Measurements from ENCODE around the gene GHRL. TPM values are rescaled to one million over a fixed set of nuclear protein-coding genes. Genes with fewer than 3 reads are reported as not detected.

Gene GHRL
- 1 to 10 TPM; 3.6 to 4.2 TPM for total RNA-seq

- peak within 1 kb of the TSS in 3 of 4 donors; percentile 27 to 71 (median 58) for H3K27ac ChIP-seq
- no peaks in the 10 kb centered on the region for H3K9me3 ChIP-seq
- H3K36me3 ChIP-seq (replicated peaks in 1 of 2; ENCODE audit: insufficient read depth in 1 of 2, low read depth in 2 of 2): peaks cover 0 to 2% of the 10 kb centered on the region in 2 donors
- no peak within 1 kb of the TSS for H3K4me3 ChIP-seq
- no peak for TF ChIP-seq CTCF (IDR thresholded peaks at IDR 0.05)
- no peak for TF ChIP-seq POLR2A (IDR thresholded peaks at IDR 0.05)
- DNase-seq (peak in 2 of 4 donors; percentile 33 to 54), ATAC-seq (peak; percentile 67)
- no peaks in the 10 kb centered on the region for H3K27me3 ChIP-seq
- WGBS, 2 donors: 39 to 46% methylated on average over 12 of the region's 12 CpGs
- intact Hi-C loops (cut with DNase I): no loop called here
- H3K4me1 ChIP-seq: peaks cover 24% of the 10 kb centered on the region
Measured at GRCh38 chr3:10292505-10293419, at the start of gene GHRL. Gene GHRL, minus strand, starts transcription at chr3:10292947. Its CDS starts 2,767 bp downstream, at chr3:10290180.

- no peaks in the 10 kb centered on the region for H3K4me1 ChIP-seq
- intact Hi-C loops (cut with DNase I): loop anchor here (5.0 kb wide), 1 partner anchor 395 kb away; no protein-coding TSS in a partner anchor
- H3K4me3 ChIP-seq: no peak overlapping the region
- WGBS, 2 donors: 48 to 89% methylated on average over 5 to 7 of the region's 7 CpGs
- TF ChIP-seq CTCF (IDR thresholded peaks at IDR 0.05) (no peak), POLR2A (IDR thresholded peaks at IDR 0.05) (no peak)
- ATAC-seq (no peak), DNase-seq (no peak)
- H3K36me3 ChIP-seq (replicated peaks in 1 of 2; ENCODE audit: insufficient read depth in 1 of 2, low read depth in 2 of 2): no peaks in the 10 kb centered on the region
- H3K27ac ChIP-seq: no peak overlapping the region
- no peaks in the 10 kb centered on the region for H3K27me3 ChIP-seq
- no peaks in the 10 kb centered on the region for H3K9me3 ChIP-seq
Measured at GRCh38 chr3:10341901-10342398, 49.2 kb upstream of the GHRL start.

- TF ChIP-seq POLR2A (IDR thresholded peaks at IDR 0.05): no peak
- no peak for TF ChIP-seq CTCF (IDR thresholded peaks at IDR 0.05)
Measured at GRCh38 chr3:10340476-10340875, 47.7 kb upstream of the GHRL start.

GRCh38 chr3:10340046-10340445 lies 47.3 kb upstream of the GHRL start:
- Histone ChIP-seq H3K9me3 (no peaks in the 10 kb centered on the region), H3K27me3 (no peaks in the 10 kb centered on the region), H3K4me1 (no peaks in the 10 kb centered on the region), H3K36me3 (replicated peaks in 1 of 2; ENCODE audit: insufficient read depth in 1 of 2, low read depth in 2 of 2) (no peaks in the 10 kb centered on the region), H3K27ac (no peak overlapping the region), H3K4me3 (no peak overlapping the region)
- TF ChIP-seq POLR2A (IDR thresholded peaks at IDR 0.05) (no peak), CTCF (IDR thresholded peaks at IDR 0.05) (no peak)
- DNase-seq (no peak), ATAC-seq (no peak)
- intact Hi-C loops (cut with DNase I): loop anchor here (5.0 kb wide), 1 partner anchor 397 kb away; no protein-coding TSS in a partner anchor
- 32% methylated on average over 4 of the region's 4 CpGs for WGBS, 2 donors

More at GRCh38 chr3:10340476-10340875, 47.7 kb upstream of the GHRL start:
- H3K4me1 ChIP-seq: no peaks in the 10 kb centered on the region
- no peaks in the 10 kb centered on the region for H3K9me3 ChIP-seq
- intact Hi-C loops (cut with DNase I): loop anchor here (5.0 kb wide), 1 partner anchor 397 kb away; no protein-coding TSS in a partner anchor
- H3K4me3 ChIP-seq: no peak overlapping the region
- no peaks in the 10 kb centered on the region for H3K27me3 ChIP-seq
- no peaks in the 10 kb centered on the region for H3K36me3 ChIP-seq (replicated peaks in 1 of 2; ENCODE audit: insufficient read depth in 1 of 2, low read depth in 2 of 2)
- no peak for ATAC-seq
- H3K27ac ChIP-seq: no peak overlapping the region
- WGBS, 2 donors: 73 to 74% methylated on average over 14 to 18 of the region's 18 CpGs
- no peak for DNase-seq

Measured in body of pancreas (tissue), 4 donors.